ENCODE measurements around the gene FOXL3. TPM values are rescaled to one million over a fixed set of nuclear protein-coding genes. Genes with fewer than 3 reads are reported as not detected.

FOXL3 gene
- total and polyA plus RNA-seq, 4 donors, result not detected

- no peaks in the 10 kb centered on the region for H3K4me1 ChIP-seq (ENCODE audit: control insufficient read depth in 4 of 4, insufficient read depth in 4 of 4, low read length in 3 of 4)
- TF ChIP-seq REST (IDR thresholded peaks at IDR 0.05), result no peak
- TF ChIP-seq GABPA (IDR thresholded peaks at IDR 0.05 in 1 of 2, conservative IDR thresholded peaks at IDR 0.05 in 1 of 2), result no peak
- no peak for TF ChIP-seq TAF1 (conservative IDR thresholded peaks at IDR 0.05)
- TF ChIP-seq MAX (IDR thresholded peaks at IDR 0.05), result no peak
- no peak for TF ChIP-seq YY1 (IDR thresholded peaks at IDR 0.05)
- no peak for TF ChIP-seq HNF4G (IDR thresholded peaks at IDR 0.05)
- TF ChIP-seq FOXA1 (IDR thresholded peaks at IDR 0.05), result no peak
- H3K9me3 ChIP-seq (ENCODE audit: control insufficient read depth in 4 of 4, low read length in 3 of 4), result peaks cover 0 to 1% (median 0%) of the 10 kb centered on the region in 4 donors
- H3K27me3 ChIP-seq (ENCODE audit: control insufficient read depth in 4 of 4, insufficient read depth in 4 of 4, low read length in 3 of 4), result no peaks in the 10 kb centered on the region
- no peaks in the 10 kb centered on the region for H3K36me3 ChIP-seq (ENCODE audit: control insufficient read depth in 4 of 4, insufficient read depth in 3 of 4, low read depth in 1 of 4, low read length in 3 of 4)
- no peak overlapping the region for H3K9ac ChIP-seq (ENCODE audit: low read depth in 1 of 2, low read length in 2 of 2)
- no peak overlapping the region for H3K4me3 ChIP-seq (ENCODE audit: low read depth in 1 of 3, low read length in 3 of 3)
- no peak overlapping the region for H3K27ac ChIP-seq (ENCODE audit: low read depth in 1 of 2, low read length in 2 of 2)
- 87% methylated on average over 18 of the region's 18 CpGs for WGBS
- no peak for DNase-seq (ENCODE audit: low spot score)
Measured at GRCh38 chr7:272108-272615, 17.8 kb upstream of the FOXL3 start.

- TF ChIP-seq JUND (IDR thresholded peaks at IDR 0.05), result no peak
- H3K27ac ChIP-seq (ENCODE audit: low read depth in 1 of 2, low read length in 2 of 2), result no peak overlapping the region
- 82% methylated on average over 14 of the region's 14 CpGs for WGBS
- H3K4me3 ChIP-seq (ENCODE audit: low read depth in 1 of 3, low read length in 3 of 3), result no peak overlapping the region
- peaks cover 0 to 1% (median 0%) of the 10 kb centered on the region in 4 donors for H3K9me3 ChIP-seq (ENCODE audit: control insufficient read depth in 4 of 4, low read length in 3 of 4)
- no peaks in the 10 kb centered on the region for H3K27me3 ChIP-seq (ENCODE audit: control insufficient read depth in 4 of 4, insufficient read depth in 4 of 4, low read length in 3 of 4)
- no peak for DNase-seq (ENCODE audit: low spot score)
- H3K9ac ChIP-seq (ENCODE audit: low read depth in 1 of 2, low read length in 2 of 2), result no peak overlapping the region
- no peaks in the 10 kb centered on the region for H3K36me3 ChIP-seq (ENCODE audit: control insufficient read depth in 4 of 4, insufficient read depth in 3 of 4, low read depth in 1 of 4, low read length in 3 of 4)
- no peaks in the 10 kb centered on the region for H3K4me1 ChIP-seq (ENCODE audit: control insufficient read depth in 4 of 4, insufficient read depth in 4 of 4, low read length in 3 of 4)
Measured at GRCh38 chr7:272631-273030, 17.3 kb upstream of the FOXL3 start.

GRCh38 chr7:273327-273726 is 16.6 kb upstream of the FOXL3 start:
- Histone ChIP-seq H3K4me3 (ENCODE audit: low read depth in 1 of 3, low read length in 3 of 3) (no peak overlapping the region), H3K9me3 (ENCODE audit: control insufficient read depth in 4 of 4, low read length in 3 of 4) (peaks cover 0 to 1% (median 0%) of the 10 kb centered on the region in 4 donors), H3K36me3 (ENCODE audit: control insufficient read depth in 4 of 4, insufficient read depth in 3 of 4, low read depth in 1 of 4, low read length in 3 of 4) (no peaks in the 10 kb centered on the region), H3K9ac (ENCODE audit: low read depth in 1 of 2, low read length in 2 of 2) (no peak overlapping the region), H3K27ac (ENCODE audit: low read depth in 1 of 2, low read length in 2 of 2) (no peak overlapping the region), H3K4me1 (ENCODE audit: control insufficient read depth in 4 of 4, insufficient read depth in 4 of 4, low read length in 3 of 4) (no peaks in the 10 kb centered on the region), H3K27me3 (ENCODE audit: control insufficient read depth in 4 of 4, insufficient read depth in 4 of 4, low read length in 3 of 4) (no peaks in the 10 kb centered on the region)
- DNase-seq (ENCODE audit: low spot score), result no peak
- TF ChIP-seq SP1 (IDR thresholded peaks at IDR 0.05), result no peak
- no peak for TF ChIP-seq TAF1 (conservative IDR thresholded peaks at IDR 0.05)
- no peak for TF ChIP-seq MAX (IDR thresholded peaks at IDR 0.05)
- no peak for TF ChIP-seq FOXA2 (IDR thresholded peaks at IDR 0.05)
- TF ChIP-seq ZBTB33 (IDR thresholded peaks at IDR 0.05), result no peak
- TF ChIP-seq HNF4A (conservative IDR thresholded peaks at IDR 0.05), result no peak
- TF ChIP-seq FOXA1 (IDR thresholded peaks at IDR 0.05), result no peak
- no peak for TF ChIP-seq ATF3 (IDR thresholded peaks at IDR 0.05)
- TF ChIP-seq RXRA (IDR thresholded peaks at IDR 0.05), result no peak
- WGBS, result 92% methylated on average over 7 of the region's 7 CpGs

Measured in liver (tissue), 9 donors.